ENCODE measurements around the gene PCMT1.
"Not testable (repeated sequence)": the region's sequence is repeated elsewhere in the genome, so short reads cannot be mapped to it uniquely, and the experiment has no call there.

Gene PCMT1

DNA sequence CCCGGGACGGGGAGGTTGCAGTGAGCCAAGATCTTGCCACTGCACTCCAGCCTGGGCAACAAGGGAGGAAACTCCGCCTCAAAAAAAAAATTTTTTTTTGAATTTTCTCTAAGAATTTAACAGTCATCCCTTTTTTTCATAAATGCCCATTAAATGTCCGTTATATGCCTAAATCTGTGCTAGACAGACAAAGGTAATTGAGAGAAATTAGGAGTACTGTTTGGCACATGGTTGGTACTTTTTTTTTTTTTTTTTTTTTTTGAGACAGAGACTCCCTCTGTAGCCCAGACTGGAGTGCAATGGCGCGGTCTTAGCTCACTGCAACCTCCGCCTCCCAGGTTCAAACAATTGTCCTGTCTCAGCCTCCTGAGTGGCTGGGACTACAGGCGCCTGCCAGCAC, 1.7 kb downstream of the PCMT1 start:
- no peak for DNase-seq

DNA sequence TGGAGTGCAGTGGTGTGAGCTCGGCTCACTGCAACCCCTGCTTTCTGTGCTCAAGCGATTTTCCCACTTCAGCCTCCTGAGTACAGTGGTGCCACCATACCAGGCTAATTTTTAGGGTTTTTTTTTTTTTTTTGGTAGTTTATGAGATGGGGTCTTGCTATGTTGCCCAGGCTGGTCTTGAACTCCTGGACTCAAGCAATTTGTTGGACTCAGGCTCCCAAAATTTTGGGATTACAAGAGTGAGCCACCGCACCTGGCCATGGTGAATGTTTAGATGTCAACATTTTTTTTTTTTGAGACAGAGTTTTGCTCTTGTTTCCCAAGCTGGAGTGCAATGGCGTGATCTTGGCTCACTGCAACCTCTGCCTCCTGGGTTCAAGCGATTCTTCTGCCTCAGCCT, 2.4 kb downstream of the PCMT1 start:
- DNase-seq: not testable (repeated sequence)

DNA sequence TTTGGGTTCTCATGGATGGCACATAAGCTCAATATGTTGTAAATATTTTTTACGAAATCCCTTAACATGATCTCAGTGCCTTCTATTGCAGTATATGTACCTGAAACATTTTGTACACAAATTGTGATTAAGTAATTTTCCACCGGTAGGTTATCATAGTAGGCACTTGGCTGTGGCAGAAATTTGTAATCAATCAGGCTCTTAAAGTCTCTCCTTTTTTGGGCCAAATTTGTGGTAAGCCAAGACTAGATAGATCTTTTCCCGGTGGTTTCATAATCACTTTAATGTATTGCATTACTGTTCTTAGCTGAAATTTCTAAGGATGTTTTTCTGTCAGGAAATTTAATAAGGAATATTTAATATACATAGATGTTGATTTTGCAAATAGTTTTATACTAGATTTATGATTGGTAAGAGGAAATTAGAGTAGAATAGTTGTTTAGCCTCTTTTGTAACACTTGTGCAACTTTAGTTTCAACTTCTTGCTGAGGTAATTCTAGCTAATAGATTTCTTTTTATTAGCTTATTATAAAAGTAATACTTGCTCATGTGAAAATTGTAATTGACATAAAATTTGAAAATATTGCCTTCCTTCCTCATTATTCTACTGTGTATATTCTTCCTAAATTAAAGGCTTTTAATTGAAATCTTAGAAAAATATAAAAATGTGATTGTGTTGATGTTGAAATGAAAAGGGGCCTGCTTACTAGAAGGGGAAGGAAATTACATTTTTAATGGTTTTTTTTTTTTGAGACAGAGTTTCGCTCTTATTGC, 3.2 kb downstream of the PCMT1 start:
- DNase-seq: no peak

DNA sequence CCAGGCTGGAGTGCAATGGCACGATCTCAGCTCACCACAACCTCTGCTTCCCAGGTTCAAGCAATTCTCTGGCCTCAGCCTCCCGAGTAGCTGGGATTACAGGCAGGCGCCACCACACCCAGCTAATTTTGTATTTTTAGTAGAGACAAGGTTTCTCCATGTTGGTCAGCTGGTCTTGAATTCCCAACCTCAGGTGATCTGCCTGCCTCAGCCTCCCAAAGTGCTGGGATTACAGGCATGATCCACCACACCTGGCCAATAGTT, 3.8 kb downstream of the PCMT1 start:
- not testable (repeated sequence) for DNase-seq

DNA sequence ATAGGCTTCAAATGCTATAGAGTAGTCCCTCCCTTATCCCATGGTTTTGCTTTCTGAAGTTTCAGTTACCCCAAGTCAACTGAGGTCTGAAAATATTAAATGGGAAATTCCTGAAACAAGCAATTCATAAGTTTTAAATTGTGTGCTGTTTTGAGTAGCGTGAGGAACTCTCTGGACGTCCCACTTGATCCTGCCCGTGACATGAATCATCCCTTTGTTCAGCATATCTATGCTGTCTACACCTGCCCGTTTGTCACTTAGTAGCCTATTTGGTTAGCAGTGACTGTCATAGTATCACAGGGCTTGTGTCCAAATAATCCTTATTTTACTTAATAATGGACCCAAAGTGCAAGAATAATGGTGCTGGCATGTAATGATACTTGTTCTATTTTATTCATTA, 5.0 kb downstream of the PCMT1 start:
- no peak for DNase-seq

DNA sequence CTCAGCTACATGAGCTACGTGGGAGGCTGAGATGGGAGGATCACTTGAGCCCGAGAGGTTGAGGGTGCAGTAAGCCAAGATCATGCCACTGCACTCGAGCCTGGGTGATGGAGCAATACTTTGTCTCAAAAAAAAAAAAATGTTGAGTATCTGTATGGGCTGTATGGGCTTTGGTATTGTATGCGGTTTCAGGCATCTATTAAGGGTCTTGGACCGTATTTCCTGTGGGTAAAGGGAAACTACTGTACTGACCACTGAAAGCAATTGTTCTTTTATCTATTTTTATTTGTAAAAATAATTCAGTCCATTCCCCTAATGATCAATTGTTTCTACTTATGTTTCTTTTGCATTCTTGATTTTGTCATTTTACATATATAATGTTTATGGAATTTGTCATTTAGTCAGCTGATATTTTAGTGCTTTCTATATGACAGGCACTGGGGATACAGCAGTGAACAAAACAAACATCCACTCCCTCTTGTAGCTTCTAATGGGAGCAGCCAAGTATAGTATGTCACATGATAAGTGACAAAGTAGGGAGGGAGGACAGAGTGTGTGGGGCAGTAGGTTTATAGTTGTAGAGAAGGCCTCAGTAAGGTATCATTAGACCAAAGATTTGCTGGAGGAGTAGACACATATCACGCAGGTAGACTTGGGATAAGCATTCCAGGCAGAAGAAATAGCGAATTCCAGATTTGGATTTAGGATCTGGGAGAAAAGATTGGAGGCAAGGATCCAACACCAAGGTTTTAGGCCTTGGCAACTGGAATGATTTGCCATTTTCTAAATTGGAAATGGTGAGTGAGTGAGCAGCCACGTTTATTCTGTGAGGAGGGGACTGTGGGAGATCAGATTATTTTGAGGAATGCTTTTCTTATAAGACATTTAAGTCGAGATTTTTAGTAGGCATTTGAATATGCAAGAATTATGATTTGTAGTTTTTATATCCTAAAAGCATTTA, 6.0 kb downstream of the PCMT1 start:
- no peak for DNase-seq

DNA sequence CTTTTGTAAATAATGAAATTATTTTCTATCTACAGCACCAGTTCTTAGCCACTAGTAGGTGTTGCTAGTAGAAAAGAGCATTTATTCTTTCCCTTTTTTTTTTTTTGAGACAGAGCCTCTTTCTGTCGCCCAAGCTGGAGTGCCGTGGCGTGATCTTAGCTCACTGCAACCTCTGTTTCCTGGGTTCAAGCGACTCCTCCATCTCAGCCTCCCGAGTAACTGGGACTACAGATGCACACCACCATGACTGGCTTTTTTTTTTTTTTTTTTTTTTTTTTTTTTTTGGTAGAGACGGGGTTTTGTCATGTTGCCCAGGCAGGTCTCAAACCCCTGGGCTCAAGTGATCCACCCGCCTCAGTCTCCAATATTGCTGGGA, 6.7 kb downstream of the PCMT1 start:
- no peak for DNase-seq

DNA sequence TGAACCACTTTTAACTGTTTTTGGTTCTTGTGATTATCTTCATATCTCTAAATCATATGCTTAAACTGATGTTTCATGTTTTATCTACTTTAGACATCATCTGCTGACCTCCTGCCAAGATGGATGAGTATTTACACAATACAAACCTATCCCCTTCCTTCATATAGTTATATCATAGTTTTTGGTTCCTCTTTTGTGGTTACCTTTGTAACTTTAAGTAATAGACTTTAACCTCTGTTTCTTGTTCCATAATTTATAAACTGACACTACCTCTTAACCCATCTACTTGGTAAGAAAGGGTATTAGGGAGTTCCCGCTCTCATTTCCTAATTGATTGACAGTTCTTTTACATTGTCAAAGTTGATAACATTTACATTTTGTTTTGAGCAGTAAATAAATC, 11.9 kb downstream of the PCMT1 start:
- DNase-seq: no peak

DNA sequence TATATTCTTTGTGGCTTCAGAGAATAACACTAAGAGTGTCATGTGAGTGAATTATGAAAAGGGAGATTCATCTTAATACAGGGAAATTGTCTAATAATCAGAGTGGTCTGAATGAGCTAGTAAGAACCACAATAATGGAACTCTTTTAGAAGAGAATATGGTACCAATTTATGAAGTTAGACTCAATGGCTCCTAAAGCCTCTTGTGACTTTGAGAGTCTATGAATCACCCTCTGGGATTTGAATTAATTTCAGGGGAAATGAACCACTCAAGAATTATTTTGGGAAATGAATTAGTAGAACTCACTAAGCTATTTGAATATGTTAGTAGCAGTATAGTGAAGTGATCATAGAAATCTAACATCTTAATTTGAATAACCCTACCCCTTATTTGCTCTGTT, 14.3 kb downstream of the PCMT1 start:
- no peak for DNase-seq

DNA sequence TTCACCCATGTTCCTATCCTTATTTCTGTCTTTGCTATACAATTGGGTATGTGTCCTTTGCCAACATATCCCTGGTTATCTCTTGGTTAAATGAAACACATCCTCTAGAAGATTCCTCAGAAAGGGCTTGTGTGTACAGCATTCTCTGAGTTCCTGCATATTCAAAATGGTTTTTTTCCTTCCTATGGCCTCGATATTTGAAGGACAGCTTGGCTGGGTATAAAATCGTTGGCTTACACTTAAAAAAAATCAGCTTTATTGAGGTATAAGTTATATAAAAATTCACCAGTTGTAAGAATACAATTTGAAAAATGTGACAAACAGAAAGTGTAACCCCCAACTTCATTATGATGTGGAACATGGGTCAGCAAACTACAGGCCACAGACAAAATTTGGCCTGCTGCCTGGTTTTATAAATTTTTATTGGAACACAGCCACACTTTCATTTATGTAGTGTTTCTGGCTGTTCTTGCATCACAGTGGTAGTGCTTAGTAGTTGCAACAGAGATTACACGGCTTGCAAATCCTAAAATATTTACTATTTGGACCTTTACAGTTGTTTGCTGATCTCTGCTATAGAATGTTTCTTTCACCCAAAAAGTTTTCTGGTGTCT, 16.7 kb downstream of the PCMT1 start:
- no peak for DNase-seq

DNA sequence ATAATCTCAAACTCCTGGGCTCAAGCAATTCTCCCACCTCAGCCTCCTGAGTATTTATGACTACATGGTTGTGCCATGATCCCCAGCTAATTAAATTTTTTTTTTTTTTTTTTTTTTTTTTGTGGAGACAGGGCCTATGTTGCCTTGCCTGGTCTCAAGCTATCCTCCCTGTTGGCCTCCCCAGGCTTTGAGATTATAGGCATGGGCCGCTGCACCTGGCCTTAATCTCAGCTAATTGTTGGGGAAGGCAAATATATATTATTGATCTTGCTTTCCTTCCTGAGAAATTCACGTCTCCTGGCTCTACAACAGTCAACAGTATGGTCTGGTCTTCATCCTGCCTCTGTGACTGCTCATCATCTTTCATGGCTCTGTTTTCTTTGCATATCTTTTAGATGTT, 20.1 kb downstream of the PCMT1 start:
- no peak for DNase-seq

DNA sequence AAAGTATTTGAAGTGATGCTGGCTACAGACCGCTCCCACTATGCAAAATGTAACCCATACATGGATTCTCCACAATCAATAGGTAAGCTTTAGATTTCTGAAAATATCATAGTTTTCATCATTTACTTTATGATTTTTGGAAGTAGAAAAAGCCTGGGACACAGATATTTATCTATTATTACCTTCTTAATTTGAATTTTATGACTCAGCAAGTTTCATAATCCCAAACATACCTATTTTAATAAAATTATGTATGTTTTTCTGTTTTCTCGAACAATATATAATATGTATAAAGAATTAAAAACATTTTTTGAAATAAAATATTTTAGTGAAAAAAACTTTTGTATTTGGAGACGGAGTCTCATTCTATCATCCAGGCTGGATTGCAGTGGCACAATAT, 21.6 kb downstream of the PCMT1 start:
- DNase-seq: no peak

DNA sequence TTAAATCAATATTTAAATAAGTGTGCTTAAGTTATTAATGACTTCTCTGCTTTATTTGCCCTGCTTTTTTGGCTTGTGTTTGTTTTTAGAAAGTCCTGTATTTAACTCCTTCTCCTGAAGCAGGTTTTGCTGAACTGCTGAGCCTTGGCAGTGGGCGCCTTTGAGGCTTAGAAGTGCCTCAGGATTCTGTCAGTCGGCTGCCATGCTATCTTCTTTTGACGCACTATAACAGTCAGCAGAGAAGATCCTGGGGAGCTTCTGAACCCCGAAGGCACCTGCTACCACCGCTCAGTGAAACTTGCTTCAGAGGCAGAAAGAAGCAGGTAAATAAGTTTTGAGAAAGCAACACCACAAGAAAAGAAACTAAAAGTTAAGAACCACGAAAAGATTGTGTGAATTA, 22.4 kb downstream of the PCMT1 start:
- no peak for DNase-seq

DNA sequence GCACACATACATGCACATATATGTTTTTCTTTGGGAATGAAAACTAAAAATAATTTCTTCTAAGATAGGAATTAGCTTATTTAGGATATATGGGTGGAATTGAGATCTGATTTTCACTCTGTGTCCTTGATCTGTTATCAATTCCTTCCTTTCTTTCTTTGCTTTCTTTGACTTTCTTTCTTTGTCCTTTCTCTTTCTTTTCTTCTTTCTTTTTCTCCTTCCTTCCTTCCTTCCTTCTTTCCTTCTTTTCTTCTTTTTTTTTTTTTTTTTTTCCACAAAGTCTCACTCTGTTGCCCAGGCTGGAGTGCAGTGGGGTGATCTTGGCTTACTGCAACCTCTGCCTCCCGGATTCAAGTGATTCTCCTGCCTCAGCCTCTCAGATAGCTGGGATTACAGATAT, 28.1 kb downstream of the PCMT1 start:
- DNase-seq: no peak

DNA sequence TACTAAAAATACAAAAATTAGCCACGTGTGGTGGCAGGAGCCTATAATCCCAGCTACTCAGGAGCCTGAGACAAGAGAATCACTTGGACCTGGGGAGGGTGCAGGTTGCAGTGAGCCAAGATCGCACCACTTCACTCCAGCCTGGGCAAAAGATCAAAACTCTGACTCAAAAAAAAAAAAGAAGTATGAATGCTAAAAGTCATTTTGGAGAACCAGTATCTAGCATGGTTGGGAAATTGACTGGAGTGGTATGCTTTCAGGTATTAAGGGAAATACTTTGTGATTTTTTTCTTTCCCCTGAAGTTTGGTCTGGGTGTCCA, 30.1 kb downstream of the PCMT1 start:
- no peak for DNase-seq

DNA sequence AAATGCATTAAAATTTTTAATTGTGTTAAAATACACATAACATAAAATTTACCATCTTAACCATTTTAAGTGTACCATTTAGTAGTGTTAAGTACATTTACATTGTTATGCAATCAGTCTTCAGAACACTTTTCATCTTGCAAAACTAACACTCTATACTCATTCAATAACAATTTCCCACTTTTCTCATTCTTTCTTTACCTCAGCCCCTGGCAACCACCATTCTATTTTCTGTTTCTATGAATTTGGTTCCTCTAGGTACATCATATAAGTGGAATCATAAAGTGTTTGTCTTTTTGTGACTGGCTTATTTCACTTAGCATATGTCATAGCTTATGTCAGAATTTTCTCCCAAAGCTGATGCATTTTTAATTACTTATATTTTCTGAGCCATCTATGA, 32.2 kb downstream of the PCMT1 start:
- DNase-seq: no peak

DNA sequence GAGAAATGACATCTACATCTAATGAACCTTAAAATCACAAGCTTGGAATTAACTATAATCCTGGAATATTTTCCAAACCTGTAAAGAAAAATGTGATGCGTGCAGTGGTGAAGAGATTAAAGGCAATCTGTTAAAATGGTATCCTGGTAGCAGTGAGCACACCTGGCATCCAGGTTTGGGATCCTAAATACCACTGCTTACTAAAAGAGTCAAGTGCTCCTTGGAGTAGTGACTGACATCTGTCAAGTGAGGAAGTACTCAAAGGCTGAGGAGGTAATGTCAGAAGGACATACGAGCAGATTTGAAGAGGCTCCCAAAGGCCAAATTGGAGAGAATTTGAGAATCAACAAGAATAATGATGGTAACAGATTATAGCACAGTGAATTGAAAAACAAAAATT, 32.8 kb downstream of the PCMT1 start:
- no peak for DNase-seq

DNA sequence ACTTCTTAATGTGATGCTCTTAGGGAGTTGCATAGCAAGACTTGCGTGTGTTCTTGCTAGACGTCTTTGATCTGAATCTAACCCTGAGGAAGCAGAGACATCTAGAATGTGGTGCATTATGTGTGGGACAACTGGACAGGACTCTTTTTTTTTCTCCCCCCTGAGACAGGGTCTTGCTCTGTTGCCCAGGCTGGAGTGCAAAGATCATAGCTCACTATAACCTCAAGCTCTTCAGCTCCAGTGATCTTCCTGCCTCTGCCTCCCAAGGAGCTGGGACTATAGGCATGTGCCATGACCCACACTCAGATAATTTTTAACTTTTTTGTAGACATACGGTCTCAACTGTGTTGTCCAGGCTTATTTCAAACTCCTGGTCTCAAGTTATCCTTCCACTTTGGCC, 34.0 kb downstream of the PCMT1 start:
- DNase-seq: no peak

DNA sequence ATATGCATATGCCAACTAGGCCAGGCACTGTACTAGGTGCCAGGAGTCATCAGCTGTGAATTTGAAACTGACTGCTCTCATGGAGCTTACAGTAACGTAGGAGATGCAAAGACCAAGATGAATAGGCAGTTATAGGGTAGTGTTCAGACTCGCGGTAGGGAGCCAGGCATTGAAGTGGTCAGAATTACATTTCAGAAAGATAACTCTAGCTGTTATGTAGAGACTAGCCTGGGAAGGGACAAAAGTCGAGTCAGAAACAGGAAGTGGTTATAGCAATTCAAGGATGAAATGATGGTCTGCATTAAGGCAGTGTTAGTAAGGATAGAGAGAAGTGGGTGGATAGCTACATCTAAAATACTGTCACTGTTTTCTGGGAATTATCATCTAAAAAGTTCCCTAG, 56.6 kb downstream of the PCMT1 start:
- no peak for DNase-seq

DNA sequence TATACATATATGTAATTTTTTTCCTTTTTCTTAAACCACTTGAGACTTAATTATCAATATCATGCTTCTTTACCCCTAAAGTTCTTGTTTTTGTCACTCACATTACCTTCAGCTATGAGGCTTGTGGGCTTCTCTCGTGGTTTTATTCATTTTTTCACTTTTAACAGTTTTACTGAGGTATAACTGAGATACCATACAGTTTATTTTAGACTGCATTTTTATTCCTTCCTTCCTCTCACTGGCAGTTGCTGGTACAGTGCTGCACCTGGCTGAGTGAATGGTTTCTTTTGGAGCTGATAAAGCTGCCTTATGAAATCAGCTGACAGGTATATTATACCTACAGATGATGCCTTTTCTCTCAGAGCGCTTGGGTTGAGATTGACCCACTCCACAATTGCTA, 60.3 kb downstream of the PCMT1 start:
- DNase-seq: no peak

DNA sequence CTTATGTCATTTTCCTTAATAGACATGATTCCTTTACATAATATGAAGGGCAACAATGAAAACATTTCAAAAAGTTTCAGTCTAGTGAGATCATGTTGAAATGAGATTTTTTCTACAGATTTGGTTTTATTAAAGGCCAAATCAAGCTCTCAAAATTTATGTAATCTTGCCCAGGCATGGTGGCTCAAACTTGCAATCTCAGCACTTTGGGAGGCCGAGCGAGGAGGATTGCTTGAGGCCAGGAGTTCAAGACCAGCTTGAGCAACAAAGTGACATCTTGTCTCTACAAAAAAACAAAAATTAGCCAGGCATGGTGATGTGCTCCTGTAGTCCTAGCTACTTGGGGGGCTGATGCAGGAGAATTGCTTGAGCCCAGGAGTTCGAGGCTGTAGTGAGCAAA, 63.8 kb downstream of the PCMT1 start:
- no peak for DNase-seq

DNA sequence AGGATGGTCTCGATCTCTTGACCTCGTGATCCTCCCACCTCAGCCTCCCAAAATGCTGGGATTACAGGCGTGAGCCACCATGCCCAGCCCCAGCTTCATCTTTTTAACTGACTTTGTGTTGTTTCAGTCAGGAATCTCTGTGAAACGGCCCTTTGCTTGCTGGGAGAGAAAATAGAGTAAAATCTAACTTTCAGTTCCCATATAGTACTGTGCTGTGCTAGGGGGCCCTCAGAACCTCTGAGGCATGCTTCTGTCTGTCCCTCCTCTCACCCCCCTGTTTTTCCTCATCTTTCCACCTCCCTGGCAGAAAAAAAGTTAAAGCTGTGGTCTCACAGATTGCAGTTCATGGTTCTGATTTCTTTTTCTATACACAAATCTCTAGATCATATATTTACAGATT, 66.2 kb downstream of the PCMT1 start:
- DNase-seq: no peak

DNA sequence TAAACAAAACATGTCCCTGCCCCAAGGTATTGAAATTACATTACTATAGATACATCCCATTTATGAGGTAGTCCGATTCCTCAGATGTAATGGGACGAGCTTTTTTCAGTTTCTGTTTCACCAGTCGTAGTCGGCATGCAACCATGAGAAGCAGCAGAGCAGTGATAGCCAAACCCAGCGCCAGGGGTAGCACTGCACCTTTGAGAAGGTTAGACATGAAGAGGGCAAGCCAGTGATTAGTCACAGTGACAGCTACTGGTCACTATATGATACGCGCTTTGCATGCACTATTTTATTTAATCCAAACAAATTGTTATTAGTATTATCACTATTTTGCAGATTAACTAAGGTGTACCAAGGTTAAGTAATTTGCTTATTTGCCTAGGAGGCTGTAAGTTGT, 71.0 kb downstream of the PCMT1 start:
- no peak for DNase-seq

DNA sequence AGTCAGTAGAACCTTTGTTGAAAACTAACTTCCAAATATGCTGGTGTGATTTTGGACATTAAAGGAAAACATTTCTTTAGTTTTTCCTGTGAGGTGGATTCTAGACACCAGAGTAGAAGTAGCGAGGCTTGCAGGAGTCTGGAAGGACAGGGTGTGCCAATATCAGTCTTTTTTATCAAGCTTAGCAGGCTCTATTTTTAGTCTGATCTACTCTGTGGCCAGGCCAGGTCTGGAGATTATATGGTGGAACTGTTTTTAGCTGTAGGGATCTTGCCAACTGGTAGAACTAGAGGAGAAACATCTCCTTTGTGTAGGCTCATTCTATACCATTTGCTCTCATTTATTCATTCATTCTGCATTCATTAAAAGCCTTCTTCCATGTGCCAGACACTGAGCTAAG, 72.0 kb downstream of the PCMT1 start:
- no peak for DNase-seq
